Medulla oblongata (tissue), 1 donor: ENCODE measurements around the gene NXN.
"Not testable (repeated sequence)": the region's sequence is repeated elsewhere in the genome, so short reads cannot be mapped to it uniquely, and the experiment has no call there.

Source experiments
- DNase-seq: peaks from one replicate; pipeline ENCODE4 v3.0.0-alpha.2; 2015; ENCODE audit errors: extremely low spot score

The NXN gene

DNA sequence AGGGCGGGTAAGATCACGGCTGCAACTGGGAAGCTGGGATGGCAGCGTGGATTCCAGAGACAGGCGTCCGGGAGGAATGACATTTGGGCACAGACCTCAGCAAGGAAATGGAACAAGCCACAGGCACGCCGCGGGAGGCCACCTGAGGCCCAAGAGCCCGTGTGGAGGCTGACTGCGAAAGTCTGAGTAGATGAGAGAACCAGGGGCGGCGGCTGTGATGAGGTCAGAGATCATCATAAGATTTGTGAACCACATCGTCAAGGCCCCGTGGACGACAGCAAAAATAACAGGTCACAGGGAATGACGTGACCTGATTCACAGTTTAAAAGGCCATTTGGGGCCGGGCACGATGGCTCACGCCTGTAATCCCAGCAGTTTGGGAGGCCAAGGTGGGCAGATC lies 149.2 kb downstream of the NXN start:
- no peak for DNase-seq

DNA sequence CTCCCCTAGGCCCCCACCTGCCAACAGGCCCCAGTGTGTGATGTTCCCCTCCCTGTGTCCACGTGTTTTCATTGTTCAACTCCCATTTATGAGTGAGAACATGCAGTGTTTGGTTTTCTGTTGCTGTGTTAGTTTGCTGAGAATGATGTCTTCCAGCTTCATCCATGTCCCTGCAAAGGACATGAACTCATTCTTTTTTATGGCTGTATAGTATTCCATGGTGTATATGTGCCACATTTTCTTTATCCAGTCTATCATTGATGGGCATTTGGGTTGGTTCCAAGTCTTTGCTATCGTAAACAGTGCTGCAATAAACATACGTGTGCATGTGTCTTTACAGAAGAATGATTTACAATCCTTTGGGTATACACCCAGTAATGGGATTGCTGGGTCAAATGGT lies 150.0 kb downstream of the NXN start:
- not testable (repeated sequence) for DNase-seq

DNA sequence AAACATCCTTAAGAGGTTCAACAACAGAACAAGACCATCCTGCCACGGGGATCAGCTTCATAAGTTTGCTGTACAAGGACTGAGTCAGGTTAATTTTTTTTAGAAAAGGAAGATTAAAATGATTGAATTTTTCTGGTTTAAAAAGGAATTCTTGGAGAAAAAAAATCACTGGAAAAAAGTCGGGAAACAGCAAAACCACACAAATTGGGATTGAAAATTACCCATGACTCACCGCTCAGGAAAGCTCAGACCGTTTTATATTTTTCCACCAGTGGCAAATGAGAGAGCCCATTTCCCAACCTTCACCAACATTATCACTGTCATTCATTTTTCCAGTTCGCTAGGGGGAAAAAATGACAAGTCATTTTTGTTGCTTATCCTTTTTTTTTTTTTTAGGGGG lies 150.8 kb downstream of the NXN start:
- DNase-seq, result no peak

DNA sequence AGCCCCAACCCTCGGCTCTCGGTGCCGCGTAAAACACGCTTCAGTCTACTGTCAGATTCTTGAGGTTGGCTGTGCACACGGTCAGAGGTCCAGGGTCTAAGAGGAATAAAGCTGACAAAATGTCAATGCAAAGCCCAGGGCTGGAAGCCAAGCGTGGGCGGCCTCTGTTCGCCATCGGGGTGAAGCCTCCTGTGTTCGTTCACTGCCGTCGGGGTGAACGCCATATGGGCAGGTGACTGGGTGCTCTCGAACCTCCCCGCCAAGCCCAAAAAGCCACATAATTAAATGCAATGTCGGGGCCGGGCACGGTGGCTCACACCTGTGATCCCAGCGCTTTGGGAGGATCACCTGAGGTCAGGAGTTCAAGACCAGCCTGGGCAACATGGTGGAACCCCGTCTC lies 152.8 kb downstream of the NXN start:
- DNase-seq, result no peak

DNA sequence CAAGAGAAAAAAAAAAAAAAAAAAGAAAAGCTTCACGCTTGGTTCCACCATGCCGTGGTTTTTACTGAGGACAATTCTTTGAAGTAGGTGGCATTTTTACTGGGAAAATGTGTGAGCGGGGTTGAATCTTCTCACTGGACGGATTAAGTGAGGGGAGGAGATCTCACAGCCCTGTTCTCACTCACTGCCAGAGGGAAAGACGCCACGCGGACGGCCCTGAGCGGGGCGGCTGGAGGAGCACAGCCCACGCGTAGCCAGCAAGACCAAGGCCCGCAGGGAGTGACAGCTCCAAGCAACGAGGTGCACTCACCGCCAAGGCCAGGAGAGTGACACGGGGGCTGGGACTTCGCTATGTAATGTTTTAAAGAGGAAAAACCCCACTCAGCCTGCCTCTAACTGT lies 154.4 kb downstream of the NXN start:
- DNase-seq, result no peak

DNA sequence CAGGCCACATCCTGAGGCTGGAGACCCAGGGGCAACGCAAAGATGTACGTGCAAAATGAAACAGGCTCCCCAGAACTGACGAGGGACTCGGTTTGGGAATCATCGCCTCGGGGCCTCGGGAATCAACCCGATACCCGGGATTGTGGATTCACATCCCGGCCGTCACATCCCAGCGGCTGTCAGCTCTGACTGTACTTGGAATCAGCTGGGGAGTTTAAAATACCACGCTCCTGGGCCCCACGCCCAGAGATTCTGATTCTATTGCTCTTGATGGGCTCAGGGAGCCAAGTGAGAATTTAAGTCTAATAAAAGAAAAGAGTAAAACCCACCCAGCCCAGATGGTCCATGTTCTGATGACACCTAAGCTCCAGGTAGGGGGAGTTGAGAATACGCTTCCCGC lies 155.2 kb downstream of the NXN start:
- DNase-seq, result no peak

DNA sequence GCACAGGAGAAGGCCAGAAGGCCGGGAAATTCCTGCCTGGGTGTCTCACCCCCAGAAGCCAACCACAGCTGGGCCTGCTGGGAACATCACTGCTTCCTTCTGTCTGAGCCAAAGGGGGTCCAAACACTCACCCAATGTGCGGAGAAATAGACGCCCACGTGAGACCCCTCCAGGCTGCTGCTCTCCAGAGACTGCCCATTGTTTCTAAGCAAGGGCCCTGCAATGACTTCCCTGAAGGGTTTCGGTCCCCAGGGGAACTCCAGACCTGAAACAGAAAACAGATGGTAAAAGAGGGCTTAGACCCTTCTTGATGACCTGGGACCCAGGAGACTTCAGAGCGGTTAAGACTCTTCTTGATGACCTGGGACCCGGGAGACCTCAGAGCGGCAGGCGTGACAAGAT lies 156.1 kb downstream of the NXN start:
- no peak for DNase-seq

DNA sequence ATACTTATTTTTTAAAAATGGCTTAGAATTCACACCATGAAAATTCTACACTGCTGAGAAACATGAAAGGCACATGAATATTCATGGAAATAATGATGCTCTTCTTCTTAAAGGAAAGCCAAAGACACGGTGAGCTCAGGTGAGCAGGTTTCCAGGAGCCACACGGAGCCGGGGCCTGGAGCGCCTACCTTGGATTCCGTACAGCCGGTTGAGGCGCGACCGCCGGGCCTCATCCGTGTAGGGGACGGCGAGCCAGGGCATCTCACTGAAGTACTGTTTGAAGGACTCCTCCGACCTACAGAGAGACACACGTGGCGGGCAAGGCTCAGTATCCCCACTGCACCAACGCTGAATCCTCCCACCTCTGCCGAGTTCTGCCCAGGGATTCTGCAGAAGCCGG lies 160.3 kb downstream of the NXN start:
- DNase-seq, result no peak

DNA sequence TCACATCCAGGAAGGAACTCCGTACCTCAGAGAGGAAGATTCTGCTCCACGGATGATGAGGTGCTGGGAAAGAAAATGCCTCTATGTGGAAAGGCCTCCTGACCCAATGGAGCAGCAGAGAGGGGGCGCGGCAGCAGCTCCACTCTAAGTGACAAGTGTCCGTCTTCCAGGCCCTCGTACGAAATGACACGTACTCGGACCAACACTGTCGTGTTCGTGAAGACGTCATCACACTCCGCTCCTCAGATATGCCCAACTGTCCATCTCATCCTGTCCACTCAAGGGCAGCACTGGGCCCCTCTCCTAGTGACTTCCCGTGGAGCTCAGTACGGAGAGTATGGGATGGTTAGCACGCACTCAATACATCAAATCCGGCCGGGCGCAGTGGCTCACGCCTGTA lies 165.2 kb downstream of the NXN start:
- DNase-seq, result no peak

DNA sequence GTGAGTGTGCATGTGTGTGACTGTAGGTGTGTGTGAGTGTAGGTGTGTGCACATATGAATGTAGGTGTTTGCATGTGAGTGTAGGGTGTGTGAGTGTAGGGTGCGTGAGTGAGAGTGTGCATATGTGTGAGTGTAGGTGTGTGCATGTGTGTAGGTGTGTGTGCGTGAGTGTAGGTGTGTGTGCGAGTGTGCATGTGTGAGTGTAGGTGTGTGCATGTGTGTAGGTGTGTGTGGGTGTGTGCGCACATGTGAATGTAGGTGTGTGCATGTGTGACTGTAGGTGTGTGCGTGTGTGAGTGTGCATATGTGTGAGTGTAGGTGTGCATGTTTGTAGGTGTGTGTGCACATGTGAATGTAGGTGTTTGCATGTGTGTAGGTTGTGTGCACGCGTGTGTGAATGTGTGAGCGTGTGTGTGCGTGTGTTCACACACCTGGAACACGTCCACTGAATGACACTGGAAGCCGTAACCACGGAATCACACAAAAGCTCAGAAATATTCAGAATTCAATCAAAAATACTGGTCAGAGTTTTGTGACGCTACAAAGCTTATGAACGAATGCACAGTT lies 166.9 kb downstream of the NXN start:
- no peak for DNase-seq

DNA sequence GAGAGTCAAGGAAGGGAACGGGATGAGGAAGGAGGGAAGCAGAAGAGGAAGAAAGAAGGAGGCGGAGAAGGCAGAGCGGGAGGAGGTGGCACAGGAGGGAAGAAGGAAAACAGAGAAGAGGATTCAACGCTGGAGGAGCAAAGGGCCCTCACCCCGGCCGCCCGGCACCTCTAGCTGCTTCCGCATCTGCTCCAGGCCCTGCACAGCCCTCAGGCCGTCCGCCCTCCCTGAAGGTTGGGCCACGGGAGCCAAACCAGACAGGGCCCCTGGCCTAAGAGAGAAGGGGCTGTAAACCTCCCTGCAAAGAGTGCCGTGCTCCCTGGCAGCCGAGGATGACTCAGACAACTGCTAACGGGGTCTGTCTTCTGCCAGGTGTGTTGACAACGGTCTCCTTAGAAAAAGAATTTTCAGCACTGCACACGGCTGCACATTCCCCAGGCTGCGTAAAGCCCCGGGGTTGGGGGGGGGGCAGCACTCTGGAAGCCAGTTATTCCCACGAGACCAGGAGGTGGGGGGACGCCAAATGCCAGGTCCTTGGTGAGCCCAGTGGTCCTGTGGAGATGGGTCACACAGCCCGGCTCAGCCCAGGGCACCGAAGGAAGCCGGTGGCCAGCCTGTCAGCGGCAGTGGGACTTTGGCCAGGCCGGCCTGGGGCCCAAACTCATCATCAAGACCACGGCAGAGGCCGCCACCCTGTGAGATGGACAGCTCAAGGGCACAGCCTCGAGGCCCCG lies 168.4 kb downstream of the NXN start:
- no peak for DNase-seq

DNA sequence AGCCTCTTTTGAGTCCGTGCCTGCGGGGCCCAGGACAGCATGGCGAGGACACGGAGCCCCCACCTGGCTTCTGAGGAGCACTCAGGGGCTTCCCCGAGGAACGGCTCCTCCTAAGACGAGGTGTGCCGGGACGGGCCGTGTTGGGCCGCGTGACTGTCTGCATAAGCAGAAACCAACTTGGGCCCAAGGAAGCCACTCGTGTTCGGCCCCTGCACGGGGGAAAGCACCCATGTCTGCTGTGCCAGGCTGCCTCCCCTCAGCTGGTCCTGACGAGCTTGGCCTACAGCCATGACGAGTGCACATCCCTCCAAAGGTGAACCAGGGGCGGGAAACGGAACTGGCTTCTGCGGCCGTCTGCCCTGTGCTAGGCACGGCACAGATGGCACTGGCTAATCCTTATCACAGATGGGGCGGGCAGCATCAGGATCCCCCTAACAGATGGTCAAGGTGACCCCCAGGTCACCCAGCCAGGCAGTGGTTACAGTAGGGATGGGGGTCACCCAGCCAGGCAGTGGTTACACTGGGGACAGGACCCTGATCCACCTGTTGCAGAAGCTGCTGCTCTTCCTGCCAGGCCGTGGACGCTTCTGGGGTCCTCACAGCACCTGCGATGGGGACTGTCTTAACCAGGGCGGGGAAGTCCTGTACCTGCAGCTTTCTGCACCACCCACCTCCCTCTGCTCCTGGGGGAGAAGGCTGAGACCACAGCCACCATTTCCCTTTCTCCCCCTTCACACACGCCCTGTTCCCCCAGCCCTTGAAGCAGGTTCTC lies 171.9 kb downstream of the NXN start:
- DNase-seq, result no peak

DNA sequence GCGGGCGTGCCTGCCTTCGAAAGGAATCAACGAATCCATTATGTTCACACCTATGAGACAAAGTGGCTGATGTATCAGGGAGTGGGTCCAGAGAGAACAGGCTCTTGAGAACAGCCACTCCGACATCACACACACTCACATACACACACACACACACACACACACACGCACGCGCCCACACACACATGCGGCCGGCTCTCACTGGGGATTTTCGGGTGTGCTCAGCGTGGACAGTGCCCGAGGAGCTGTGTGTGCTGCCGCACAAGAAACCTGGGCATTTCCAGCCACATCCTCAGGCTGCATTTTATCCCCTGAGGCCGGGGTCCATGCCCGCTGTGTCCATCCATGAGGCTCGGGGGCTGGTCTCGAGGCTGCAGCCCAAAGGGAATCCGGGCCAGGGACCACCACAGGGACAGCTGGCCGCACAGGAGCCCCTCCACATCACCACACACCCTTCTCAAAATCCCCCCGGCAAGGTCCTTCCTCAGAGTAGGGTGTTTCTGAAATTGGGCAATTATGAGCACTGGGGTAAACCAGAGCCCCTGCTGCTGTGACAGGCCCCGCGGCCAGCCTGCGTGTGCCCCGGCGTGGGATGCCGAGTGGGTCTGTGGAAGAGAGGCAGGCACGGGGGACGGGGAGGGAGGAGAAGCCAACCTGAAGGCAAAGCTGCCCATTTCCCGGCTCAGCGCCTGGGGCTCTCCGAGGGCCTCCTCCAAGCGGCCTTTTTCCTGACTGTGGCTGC lies 172.6 kb downstream of the NXN start:
- no peak for DNase-seq

DNA sequence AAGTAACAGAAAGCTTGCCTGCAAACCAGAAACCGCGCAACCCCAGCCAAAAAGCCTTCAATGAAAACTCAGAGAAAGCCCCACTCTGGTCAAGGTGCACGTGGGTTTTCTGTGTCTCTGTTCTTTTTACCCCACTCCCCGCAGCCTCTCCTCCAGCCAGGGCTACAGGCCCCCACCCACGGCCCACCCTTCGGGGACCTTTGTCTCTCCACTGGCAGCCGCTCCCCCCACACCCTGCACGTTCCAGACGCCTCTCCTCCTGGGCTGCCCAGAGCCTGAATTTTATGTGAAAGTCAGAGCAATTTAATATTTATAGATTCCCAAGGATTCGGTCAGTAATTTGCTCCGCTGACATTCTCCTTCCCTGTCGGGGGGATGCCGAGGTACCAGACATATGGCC lies 173.2 kb downstream of the NXN start:
- no peak for DNase-seq

DNA sequence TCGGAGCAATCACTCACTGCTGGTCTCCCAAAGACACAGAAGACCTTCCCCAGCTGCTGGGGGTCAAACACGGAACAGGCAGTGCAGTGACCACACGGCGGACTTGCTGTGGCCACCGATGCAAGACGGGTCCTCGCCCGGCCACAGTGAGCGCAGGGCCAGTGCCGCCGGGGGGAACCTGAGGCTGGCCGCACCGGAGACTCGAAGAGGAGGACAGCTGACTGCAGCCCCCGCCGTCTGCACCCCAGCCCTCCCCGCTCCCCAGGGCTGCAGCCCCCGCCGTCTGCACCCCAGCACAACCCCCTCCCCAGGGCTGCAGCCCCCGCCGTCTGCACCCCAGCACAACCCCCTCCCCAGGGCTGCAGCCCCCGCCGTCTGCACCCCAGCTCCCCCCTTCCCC lies 173.7 kb downstream of the NXN start:
- not testable (repeated sequence) for DNase-seq

DNA sequence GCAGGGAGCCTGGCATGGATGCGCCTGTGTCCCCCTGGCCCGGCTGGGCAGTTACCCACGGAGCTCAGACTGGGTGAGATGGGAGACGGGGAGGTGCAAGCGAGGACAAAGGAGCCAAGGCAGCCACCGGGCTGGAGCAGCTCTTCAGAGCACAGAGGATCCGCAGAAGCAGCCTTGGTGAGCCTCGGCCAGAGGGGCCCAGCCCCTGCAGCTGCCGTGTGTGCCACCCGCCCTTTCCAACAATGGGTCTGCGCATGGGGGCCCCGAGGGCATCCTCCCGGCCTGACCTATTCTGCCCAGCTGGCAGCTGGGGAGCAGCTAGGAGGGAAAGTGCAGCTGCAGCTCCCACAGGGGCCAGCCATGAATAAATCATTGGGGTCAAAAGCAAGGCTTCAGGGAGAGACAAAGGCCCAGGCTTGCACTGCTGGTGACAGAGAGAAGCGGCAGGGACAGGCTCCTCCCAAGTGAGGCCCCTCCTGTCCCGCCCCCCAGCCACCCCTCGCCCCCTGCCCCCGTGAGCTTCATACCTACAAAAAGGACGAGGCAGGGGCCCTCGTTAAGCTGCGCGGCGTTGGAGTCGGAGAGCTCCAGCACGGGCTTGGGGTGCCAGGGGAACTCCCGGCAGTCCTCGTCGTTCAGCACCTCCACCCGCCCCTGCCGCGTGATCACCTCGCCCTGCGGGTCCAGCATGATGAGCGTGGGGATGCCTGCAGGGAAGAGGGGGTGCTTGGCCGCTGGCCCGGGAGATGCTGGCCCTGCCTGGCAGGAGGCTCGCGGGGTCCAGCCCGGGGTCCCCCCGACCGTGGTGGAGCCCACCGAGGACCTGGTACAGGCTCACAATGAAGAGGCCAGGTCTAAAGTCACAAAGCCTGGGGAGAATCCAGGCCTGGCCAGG lies 174.8 kb downstream of the NXN start:
- no peak for DNase-seq

DNA sequence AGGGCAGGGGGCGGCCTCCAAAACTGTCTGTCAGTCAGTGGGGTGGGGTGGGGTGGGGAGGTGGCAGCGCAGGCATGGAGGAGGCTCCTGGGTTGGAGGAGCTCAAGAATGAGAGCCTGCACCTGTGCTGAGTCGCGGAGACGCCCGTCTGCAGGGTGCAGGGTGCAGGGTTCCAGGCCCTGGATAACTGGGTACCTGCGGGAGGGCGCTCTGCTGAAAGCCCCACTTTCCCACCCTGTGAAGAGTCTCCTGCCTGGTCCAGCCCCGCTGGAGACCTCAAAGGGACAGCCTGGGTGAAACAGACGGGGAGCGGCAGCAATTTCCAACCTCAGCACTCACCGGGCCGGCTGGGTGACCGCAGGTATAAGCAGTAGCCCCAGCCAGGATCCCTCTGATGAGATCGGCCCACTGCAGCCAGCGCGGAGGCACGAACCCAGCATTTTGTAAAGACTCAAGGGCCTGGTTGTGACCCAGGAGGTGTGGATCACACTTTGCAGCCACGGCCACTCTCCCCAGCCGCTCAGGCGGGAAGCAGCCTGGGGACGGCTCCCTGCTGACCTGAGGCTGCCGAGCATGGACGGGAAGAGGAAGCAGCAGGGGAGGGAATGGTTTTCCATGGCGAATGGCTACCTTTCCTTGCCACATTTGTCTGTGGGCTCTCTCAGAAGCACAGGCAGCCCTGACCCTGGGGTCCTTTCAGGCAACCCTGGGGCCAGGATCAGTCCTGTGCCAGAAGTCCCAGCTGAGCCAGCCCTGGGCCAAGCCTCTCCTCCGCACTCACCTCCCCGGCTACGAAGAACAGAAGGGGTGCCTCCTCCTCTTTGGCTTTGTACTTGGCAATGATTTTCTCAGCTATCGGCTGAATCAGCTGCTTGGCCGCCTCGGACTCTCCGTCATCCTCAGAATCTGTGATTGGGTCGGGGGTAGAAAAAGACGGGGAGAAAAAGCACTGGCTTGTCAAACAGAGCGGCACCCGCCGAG lies 176.4 kb downstream of the NXN start:
- no peak for DNase-seq

DNA sequence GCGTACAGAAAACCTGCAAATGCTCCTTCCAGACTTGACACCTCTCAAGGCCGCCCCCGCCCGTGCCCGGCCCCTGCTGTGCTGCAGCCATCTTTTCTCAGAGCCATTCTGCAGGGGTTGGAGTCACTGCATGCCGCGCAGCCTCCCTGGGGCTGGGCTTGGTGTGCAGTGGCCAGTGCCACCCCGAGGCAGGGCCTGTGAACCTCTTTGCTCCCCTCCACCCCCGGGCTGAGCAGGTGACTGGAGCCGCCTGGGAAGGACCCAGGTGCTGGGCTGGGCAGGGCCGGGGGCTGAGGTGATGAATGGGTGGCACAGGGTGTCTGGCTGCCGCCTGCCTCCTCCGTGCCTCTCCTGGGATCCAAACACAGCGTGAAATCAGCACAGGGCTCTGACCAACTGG lies 177.1 kb downstream of the NXN start:
- no peak for DNase-seq

DNA sequence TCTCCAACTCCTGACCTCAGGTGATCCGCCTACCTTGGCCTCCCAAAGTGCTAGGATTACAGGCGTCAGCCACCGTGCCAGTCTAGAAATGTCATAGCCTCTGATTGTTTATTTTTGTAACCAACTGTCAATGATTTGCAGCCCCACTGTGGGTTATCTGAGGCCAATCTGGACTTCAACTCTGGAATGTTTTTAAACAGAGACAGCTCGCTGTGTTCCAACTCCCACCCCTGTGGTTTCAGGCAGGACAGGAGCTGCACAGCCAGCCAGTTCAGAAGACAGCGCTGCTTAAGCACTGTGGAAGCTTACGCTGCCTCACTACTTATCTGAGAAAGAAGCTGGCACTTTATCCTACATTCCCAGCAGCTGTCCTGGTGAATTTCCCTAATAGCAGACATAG lies 177.9 kb downstream of the NXN start:
- DNase-seq, result no peak
